Measurements from ENCODE around the gene ZNF831.

Gene ZNF831

GRCh38 chr20:59151820-59152219 is 11.8 kb upstream of the ZNF831 start:
- no peaks in the 10 kb centered on the region for H3K9me3 ChIP-seq (ENCODE audit: control insufficient read depth, low read length)
- no peak overlapping the region for H3K18ac ChIP-seq (ENCODE audit: low read depth in 1 of 2, low read length in 2 of 2)
- H2BK120ac ChIP-seq (ENCODE audit: low read depth, low read length) = no peak overlapping the region
- H4K91ac ChIP-seq (ENCODE audit: low read length) = no peak overlapping the region
- H3K23ac ChIP-seq (ENCODE audit: low read length in 2 of 2) = no peak overlapping the region
- no peak overlapping the region for H3K9ac ChIP-seq (ENCODE audit: low read length)
- no peaks in the 10 kb centered on the region for H3K36me3 ChIP-seq (ENCODE audit: control insufficient read depth in 1 of 2, insufficient read depth in 2 of 2, low read depth in 1 of 2, low read length in 2 of 2)
- no peaks in the 10 kb centered on the region for H3K79me1 ChIP-seq (replicated peaks; ENCODE audit: low read length, poor library complexity, severe bottlenecking)
- no peaks in the 10 kb centered on the region for H3K4me1 ChIP-seq (ENCODE audit: control insufficient read depth, insufficient read depth, low read depth, low read length)
- no peak overlapping the region for H3K4me2 ChIP-seq (ENCODE audit: low read length, poor library complexity, severe bottlenecking)
- H3K14ac ChIP-seq (ENCODE audit: low read length in 2 of 2) = no peak overlapping the region
- no peak overlapping the region for H2BK15ac ChIP-seq (ENCODE audit: low read depth, poor library complexity, severe bottlenecking)
- WGBS = 87% methylated on average over 5 of the region's 5 CpGs
- DNase-seq = no peak
- peaks cover 0 to 13% of the 10 kb centered on the region in 2 experiments for H3K27me3 ChIP-seq (ENCODE audit: control insufficient read depth in 1 of 2, insufficient read depth in 1 of 2, low read length in 2 of 2)
- H2AK5ac ChIP-seq (ENCODE audit: low read length, severe bottlenecking) = no peak overlapping the region
- H2AFZ ChIP-seq (ENCODE audit: low read depth, low read length) = no peak overlapping the region
- H3K4me3 ChIP-seq (ENCODE audit: insufficient read depth in 1 of 2, low read depth in 1 of 2, low read length in 2 of 2) = no peak overlapping the region
- H3K27ac ChIP-seq (ENCODE audit: low read length, poor library complexity, severe bottlenecking) = no peak overlapping the region
- H2BK5ac ChIP-seq (ENCODE audit: low read depth, low read length, poor library complexity, severe bottlenecking) = no peak overlapping the region
- no peak overlapping the region for H4K8ac ChIP-seq (ENCODE audit: low read length)
- no peak overlapping the region for H3K4ac ChIP-seq (ENCODE audit: low read depth in 1 of 2, low read length in 2 of 2)
- no peak overlapping the region for H2BK12ac ChIP-seq (ENCODE audit: low read length in 2 of 2)

DNA sequence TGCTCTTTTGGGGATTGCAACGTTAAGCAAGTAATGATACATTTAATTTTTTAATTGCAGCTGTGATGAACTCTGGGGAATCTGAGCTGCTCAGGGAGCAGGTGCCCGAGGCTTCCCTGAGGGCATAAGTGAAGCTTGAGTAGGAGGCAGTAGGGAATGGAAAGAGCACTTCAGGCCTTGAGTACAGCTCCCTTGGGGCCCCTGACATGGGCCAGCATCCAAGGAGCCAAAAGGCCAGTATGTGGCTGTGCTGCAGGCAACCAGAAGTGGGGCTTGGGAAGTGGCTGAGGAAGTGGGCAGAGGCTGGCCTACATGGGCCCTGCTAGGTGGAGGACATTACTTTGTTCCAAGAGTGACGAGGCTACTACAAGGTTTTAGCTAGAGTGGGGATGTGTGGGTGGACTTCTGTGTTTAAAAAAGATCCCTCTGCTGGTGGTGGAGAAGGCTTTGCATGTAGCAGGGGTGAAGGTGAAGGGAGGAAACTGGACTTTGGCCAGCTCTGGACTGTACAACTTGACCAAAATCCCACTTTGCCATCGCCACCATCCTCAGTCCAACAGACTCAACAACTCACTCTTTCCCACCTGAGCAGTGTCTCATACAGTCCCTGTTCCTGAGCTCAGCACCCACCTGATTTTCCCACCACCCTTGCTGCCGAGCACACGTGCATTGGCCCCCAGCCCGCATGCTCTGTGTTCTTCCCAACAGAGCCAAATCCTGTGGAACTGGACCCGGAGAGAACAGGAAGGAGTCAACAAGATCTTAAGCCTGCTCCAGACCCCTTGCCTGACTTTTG is 10.9 kb upstream of the ZNF831 start:
- H3K9me3 ChIP-seq (ENCODE audit: control insufficient read depth, low read length) = no peaks in the 10 kb centered on the region
- no peak overlapping the region for H2AFZ ChIP-seq (ENCODE audit: low read depth, low read length)
- no peak overlapping the region for H3K4me3 ChIP-seq (ENCODE audit: insufficient read depth in 1 of 2, low read depth in 1 of 2, low read length in 2 of 2)
- H3K4me2 ChIP-seq (ENCODE audit: low read length, poor library complexity, severe bottlenecking) = no peak overlapping the region
- no peaks in the 10 kb centered on the region for H3K4me1 ChIP-seq (ENCODE audit: control insufficient read depth, insufficient read depth, low read depth, low read length)
- H2BK5ac ChIP-seq (ENCODE audit: low read depth, low read length, poor library complexity, severe bottlenecking) = no peak overlapping the region
- 65% methylated on average over 8 of the region's 8 CpGs for WGBS
- H3K27me3 ChIP-seq (ENCODE audit: control insufficient read depth in 1 of 2, insufficient read depth in 1 of 2, low read length in 2 of 2) = peaks cover 0 to 13% of the 10 kb centered on the region in 2 experiments
- H3K4ac ChIP-seq (ENCODE audit: low read depth in 1 of 2, low read length in 2 of 2) = no peak overlapping the region
- no peak overlapping the region for H2AK5ac ChIP-seq (ENCODE audit: low read length, severe bottlenecking)
- H3K23ac ChIP-seq (ENCODE audit: low read length in 2 of 2) = no peak overlapping the region
- DNase-seq = no peak
- no peaks in the 10 kb centered on the region for H3K36me3 ChIP-seq (ENCODE audit: control insufficient read depth in 1 of 2, insufficient read depth in 2 of 2, low read depth in 1 of 2, low read length in 2 of 2)
- no peaks in the 10 kb centered on the region for H3K79me1 ChIP-seq (replicated peaks; ENCODE audit: low read length, poor library complexity, severe bottlenecking)
- H2BK120ac ChIP-seq (ENCODE audit: low read depth, low read length) = no peak overlapping the region
- no peak overlapping the region for H2BK15ac ChIP-seq (ENCODE audit: low read depth, poor library complexity, severe bottlenecking)
- H4K8ac ChIP-seq (ENCODE audit: low read length) = no peak overlapping the region
- H3K14ac ChIP-seq (ENCODE audit: low read length in 2 of 2) = no peak overlapping the region
- H3K9ac ChIP-seq (ENCODE audit: low read length) = no peak overlapping the region
- no peak overlapping the region for H3K27ac ChIP-seq (ENCODE audit: low read length, poor library complexity, severe bottlenecking)
- H2BK12ac ChIP-seq (ENCODE audit: low read length in 2 of 2) = no peak overlapping the region
- H4K91ac ChIP-seq (ENCODE audit: low read length) = no peak overlapping the region
- no peak overlapping the region for H3K18ac ChIP-seq (ENCODE audit: low read depth in 1 of 2, low read length in 2 of 2)

DNA sequence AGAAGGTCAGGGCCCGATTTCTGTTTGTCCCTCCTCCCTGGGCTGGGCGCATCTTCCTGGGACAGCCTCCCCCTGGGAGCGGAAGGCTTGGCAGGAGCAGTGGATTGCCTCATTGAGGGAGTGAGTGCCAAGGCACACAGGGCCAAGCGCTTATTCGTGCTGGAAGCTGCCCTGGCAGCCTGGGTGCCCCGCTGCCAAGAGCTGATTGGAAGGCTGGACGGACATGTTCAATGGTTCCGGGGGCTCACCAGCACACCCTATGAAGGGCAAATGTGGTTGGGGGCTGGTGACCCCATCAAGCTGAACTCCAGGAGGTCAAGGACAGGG is 10.3 kb upstream of the ZNF831 start:
- 81% methylated on average over 8 of the region's 8 CpGs for WGBS
- Histone ChIP-seq H3K18ac (ENCODE audit: low read depth in 1 of 2, low read length in 2 of 2) (no peak overlapping the region), H4K8ac (ENCODE audit: low read length) (no peak overlapping the region), H2BK12ac (ENCODE audit: low read length in 2 of 2) (no peak overlapping the region), H3K79me1 (replicated peaks; ENCODE audit: low read length, poor library complexity, severe bottlenecking) (no peaks in the 10 kb centered on the region), H2BK15ac (ENCODE audit: low read depth, poor library complexity, severe bottlenecking) (no peak overlapping the region), H3K4me3 (ENCODE audit: insufficient read depth in 1 of 2, low read depth in 1 of 2, low read length in 2 of 2) (no peak overlapping the region), H3K4me1 (ENCODE audit: control insufficient read depth, insufficient read depth, low read depth, low read length) (no peaks in the 10 kb centered on the region), H3K4me2 (ENCODE audit: low read length, poor library complexity, severe bottlenecking) (no peak overlapping the region), H2AK5ac (ENCODE audit: low read length, severe bottlenecking) (no peak overlapping the region), H3K27me3 (ENCODE audit: control insufficient read depth in 1 of 2, insufficient read depth in 1 of 2, low read length in 2 of 2) (peaks cover 0 to 15% of the 10 kb centered on the region in 2 experiments), H3K14ac (ENCODE audit: low read length in 2 of 2) (no peak overlapping the region), H2BK5ac (ENCODE audit: low read depth, low read length, poor library complexity, severe bottlenecking) (no peak overlapping the region), H3K9ac (ENCODE audit: low read length) (no peak overlapping the region), H3K4ac (ENCODE audit: low read depth in 1 of 2, low read length in 2 of 2) (no peak overlapping the region), H3K36me3 (ENCODE audit: control insufficient read depth in 1 of 2, insufficient read depth in 2 of 2, low read depth in 1 of 2, low read length in 2 of 2) (no peaks in the 10 kb centered on the region), H4K91ac (ENCODE audit: low read length) (no peak overlapping the region), H2AFZ (ENCODE audit: low read depth, low read length) (no peak overlapping the region), H3K23ac (ENCODE audit: low read length in 2 of 2) (no peak overlapping the region), H3K9me3 (ENCODE audit: control insufficient read depth, low read length) (no peaks in the 10 kb centered on the region), H2BK120ac (ENCODE audit: low read depth, low read length) (no peak overlapping the region), H3K27ac (ENCODE audit: low read length, poor library complexity, severe bottlenecking) (no peak overlapping the region)
- no peak for DNase-seq

GRCh38 chr20:59153832-59154231 is 9.8 kb upstream of the ZNF831 start:
- H3K79me1 ChIP-seq (replicated peaks; ENCODE audit: low read length, poor library complexity, severe bottlenecking) = no peaks in the 10 kb centered on the region
- no peaks in the 10 kb centered on the region for H3K9me3 ChIP-seq (ENCODE audit: control insufficient read depth, low read length)
- 51% methylated on average over 2 of the region's 2 CpGs for WGBS

More at GRCh38 chr20:59153832-59154231, 9.8 kb upstream of the ZNF831 start:
- H3K27me3 ChIP-seq (ENCODE audit: control insufficient read depth in 1 of 2, insufficient read depth in 1 of 2, low read length in 2 of 2) = peaks cover 0 to 20% of the 10 kb centered on the region in 2 experiments
- no peak overlapping the region for H2AK5ac ChIP-seq (ENCODE audit: low read length, severe bottlenecking)
- H3K9ac ChIP-seq (ENCODE audit: low read length) = no peak overlapping the region
- no peak overlapping the region for H2BK15ac ChIP-seq (ENCODE audit: low read depth, poor library complexity, severe bottlenecking)
- no peak overlapping the region for H3K4ac ChIP-seq (ENCODE audit: low read depth in 1 of 2, low read length in 2 of 2)
- H2AFZ ChIP-seq (ENCODE audit: low read depth, low read length) = no peak overlapping the region
- no peak for DNase-seq
- no peak overlapping the region for H2BK5ac ChIP-seq (ENCODE audit: low read depth, low read length, poor library complexity, severe bottlenecking)
- no peak overlapping the region for H3K4me2 ChIP-seq (ENCODE audit: low read length, poor library complexity, severe bottlenecking)
- H4K91ac ChIP-seq (ENCODE audit: low read length) = no peak overlapping the region
- H4K8ac ChIP-seq (ENCODE audit: low read length) = no peak overlapping the region
- H3K14ac ChIP-seq (ENCODE audit: low read length in 2 of 2) = no peak overlapping the region
- H3K18ac ChIP-seq (ENCODE audit: low read depth in 1 of 2, low read length in 2 of 2) = no peak overlapping the region
- no peaks in the 10 kb centered on the region for H3K36me3 ChIP-seq (ENCODE audit: control insufficient read depth in 1 of 2, insufficient read depth in 2 of 2, low read depth in 1 of 2, low read length in 2 of 2)
- no peak overlapping the region for H2BK120ac ChIP-seq (ENCODE audit: low read depth, low read length)
- H3K4me1 ChIP-seq (ENCODE audit: control insufficient read depth, insufficient read depth, low read depth, low read length) = no peaks in the 10 kb centered on the region
- H3K23ac ChIP-seq (ENCODE audit: low read length in 2 of 2) = no peak overlapping the region
- H3K4me3 ChIP-seq (ENCODE audit: insufficient read depth in 1 of 2, low read depth in 1 of 2, low read length in 2 of 2) = no peak overlapping the region
- H2BK12ac ChIP-seq (ENCODE audit: low read length in 2 of 2) = no peak overlapping the region
- H3K27ac ChIP-seq (ENCODE audit: low read length, poor library complexity, severe bottlenecking) = no peak overlapping the region
